Fibroblast of mammary gland (primary cell): ENCODE measurements around the gene PDIA2.

Experiments used
- DNase-seq: peaks from one replicate; pipeline ENCODE4 v3.0.0-alpha.2; 2010; ENCODE audit warnings: low read depth
- H3K4me3 ChIP-seq: 2 replicates; pipeline ENCODE4 v1.5.1; 2011; ENCODE audit warnings: low read depth, mild to moderate bottlenecking, low read length, moderate library complexity; ENCODE audit not compliant: control insufficient read depth
- TF ChIP-seq, protein P1 (sequence below): conservative IDR thresholded peaks from 2 replicates; pipeline ENCODE4 v1.5.1; 2011; ENCODE audit warnings: low read depth, low read length, inconsistent platforms; ENCODE audit not compliant: control insufficient read depth, insufficient read depth

The PDIA2 gene

DNA sequence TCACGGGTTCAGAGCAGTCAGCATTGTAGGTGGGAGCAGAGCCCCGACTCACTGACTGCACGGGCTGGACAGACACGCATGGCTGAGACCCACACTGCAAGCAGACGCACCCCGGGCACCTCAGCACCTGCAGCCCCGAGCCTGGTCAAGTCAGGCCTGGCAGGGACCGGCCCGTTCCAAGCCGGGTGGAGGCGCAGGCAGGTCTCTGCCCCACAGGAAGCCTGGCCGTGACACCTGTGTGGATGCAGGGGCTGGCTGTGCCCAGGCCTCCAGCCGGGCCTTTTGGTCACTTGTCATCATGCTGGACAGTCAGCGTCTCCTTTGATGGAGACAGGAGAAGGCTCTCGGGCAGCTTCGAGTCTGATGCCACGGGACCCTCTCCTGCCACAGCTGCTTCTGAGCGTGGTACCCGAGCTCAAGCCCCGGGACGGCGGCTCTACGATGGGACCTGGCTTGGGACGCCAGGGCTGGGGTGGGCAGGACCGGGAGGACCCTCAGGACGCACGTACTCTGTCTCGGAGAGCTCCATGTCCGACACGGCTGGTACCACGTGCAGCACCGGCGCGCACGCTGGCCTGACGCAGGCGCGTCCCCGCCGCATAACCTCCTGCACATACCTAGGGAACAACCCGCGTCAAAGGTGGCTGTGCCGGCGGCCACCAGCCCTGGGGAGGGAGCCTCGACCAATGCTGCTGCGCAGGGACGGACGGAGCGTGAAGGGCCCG is 7.9 kb downstream of the PDIA2 start:
- DNase-seq = no peak
- TF ChIP-seq, protein P1, sequence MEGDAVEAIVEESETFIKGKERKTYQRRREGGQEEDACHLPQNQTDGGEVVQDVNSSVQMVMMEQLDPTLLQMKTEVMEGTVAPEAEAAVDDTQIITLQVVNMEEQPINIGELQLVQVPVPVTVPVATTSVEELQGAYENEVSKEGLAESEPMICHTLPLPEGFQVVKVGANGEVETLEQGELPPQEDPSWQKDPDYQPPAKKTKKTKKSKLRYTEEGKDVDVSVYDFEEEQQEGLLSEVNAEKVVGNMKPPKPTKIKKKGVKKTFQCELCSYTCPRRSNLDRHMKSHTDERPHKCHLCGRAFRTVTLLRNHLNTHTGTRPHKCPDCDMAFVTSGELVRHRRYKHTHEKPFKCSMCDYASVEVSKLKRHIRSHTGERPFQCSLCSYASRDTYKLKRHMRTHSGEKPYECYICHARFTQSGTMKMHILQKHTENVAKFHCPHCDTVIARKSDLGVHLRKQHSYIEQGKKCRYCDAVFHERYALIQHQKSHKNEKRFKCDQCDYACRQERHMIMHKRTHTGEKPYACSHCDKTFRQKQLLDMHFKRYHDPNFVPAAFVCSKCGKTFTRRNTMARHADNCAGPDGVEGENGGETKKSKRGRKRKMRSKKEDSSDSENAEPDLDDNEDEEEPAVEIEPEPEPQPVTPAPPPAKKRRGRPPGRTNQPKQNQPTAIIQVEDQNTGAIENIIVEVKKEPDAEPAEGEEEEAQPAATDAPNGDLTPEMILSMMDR = no peak
- no peak overlapping the region for H3K4me3 ChIP-seq

DNA sequence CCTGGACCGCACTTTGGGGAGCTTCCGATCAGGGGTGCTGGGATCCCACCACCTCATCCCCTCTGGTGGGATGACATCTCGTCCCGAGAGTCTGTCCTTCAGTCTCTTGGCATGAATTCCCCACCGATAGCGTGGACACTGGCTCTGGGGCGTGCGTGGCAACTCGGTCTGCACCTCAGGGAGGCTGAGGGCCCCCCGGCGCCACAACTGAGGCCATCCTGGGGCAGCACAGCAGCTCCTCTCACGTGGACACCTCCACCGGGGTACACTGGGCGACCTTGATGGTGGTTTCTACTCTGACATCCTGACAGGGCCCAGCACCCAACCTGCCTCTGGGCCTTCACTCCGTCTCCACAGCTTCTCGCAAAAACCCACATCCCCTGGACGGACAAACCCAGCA is 8.6 kb downstream of the PDIA2 start:
- TF ChIP-seq, protein P1 = no peak
- no peak for DNase-seq
- no peak overlapping the region for H3K4me3 ChIP-seq

DNA sequence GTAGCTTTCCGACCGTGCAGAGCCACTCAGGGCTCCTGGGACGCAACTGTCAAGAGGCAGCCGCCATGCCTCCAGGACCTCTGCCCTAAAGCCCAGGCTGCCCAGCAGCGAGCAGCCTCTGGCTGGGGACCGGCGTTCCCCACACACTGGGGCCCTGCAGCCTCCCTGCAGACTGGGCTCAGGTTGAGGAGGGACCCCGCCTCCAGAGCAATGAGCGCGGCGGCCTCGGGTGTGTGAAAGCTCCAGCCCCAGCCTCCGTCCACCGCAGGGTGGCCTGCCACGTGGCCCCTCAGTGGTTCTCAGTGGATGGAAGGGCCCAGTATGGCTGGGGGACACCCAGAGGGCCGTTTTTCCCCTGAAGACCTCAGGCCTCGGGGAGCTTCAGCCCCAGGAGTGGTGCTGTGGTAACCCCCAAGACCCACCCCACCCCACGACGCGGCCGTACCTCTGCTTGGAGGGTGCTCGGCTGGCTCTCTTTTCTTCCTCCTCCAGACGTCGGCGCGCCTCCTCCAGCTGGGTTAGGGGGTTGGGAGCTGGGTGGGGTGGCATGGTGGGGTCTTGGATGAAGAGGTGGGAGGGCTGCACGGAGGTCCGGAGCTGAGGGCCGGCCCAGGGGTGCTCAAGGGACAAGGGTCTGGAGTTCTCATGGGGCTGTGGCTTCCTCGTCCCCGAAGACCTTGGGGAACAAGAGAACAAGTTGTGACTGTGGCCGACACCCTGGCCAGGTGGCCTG is 10.2 kb downstream of the PDIA2 start:
- no peak for DNase-seq
- H3K4me3 ChIP-seq = no peak overlapping the region
- TF ChIP-seq, protein P1 = no peak

DNA sequence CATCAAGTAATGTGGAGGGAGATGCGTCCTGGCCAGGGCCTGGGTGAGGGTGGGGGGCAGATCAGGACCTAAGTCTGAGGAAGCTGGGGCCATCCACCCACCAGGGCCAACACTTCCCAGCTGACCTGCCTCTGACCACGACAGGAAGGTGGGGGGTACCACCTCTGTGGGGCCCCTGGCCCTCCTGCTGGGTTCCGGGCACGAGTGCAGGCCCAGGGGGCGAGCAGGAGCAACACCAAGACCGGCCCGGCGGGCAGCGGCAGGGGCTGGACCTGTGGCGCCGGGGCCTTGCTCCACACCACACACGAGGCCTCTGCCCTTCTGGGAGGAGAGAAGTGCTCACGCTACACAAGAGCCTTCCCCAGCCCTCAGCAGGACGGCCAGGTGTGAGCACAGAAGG is 13.3 kb downstream of the PDIA2 start:
- no peak overlapping the region for H3K4me3 ChIP-seq
- TF ChIP-seq, protein P1 = no peak
- DNase-seq = no peak

DNA sequence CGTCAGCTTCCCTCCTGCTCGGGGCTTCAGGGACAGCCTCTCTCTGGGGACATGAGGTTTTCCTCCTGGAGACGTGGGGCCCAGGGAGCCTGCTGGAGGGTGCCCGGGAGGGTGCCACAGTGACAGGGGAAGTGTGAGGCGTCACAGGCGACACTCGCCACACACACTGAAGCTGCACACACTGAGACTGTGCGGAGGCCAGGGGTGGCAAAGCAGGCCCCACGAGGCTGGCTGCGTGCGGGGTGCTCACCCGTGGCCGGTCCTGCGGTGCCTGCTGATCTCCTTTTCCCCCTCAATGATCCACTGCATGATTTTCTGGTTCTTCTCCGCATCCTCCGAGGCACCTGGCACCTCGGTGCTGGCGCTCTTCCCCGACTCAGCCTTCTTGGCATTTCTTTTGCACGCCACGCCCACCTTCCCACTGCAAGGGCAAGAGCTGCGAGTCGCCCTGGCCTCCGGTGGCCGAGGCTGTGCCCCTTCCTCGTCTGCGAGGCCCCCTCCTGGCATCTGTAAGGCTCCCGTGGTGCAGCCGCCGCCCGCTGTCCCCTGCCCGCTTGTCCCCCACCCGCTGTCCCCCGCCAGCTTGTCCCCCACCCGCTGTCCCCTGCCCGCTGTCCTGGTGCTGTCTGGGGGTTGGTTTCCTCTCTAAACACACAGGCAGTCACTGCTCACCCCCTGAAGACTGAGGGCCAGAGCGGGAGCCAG is 14.0 kb downstream of the PDIA2 start:
- H3K4me3 ChIP-seq = no peak overlapping the region
- DNase-seq = no peak
- TF ChIP-seq, protein P1 = no peak

DNA sequence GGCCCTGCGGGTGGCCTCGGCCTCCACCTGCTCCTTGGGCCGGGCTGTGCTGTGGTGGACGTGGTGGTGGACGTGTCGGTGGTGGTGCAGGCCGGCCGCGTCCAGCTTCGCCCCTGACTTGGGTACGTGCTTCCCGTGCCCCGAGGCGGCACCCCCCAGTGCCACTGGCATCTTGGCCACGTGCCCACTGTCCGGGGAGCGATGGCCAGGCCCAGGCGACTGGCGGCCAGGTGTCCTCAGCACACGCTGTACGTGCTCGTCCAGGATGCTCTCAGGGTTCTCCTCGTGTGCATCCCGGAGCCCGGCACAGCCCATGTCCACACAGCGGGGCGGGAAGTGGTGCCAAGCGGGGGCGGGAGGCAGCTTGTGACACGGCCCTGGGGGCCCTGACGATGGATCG is 14.9 kb downstream of the PDIA2 start:
- TF ChIP-seq, protein P1 = no peak
- H3K4me3 ChIP-seq = no peak overlapping the region
- no peak for DNase-seq
